ENCODE data around the gene BCL2A1.
"Not testable (repeated sequence)": the region's sequence is repeated elsewhere in the genome, so short reads cannot be mapped to it uniquely, and the experiment has no call there.

BCL2A1 gene

GRCh38 chr15:79970624-79971434, at the start of gene BCL2A1:
Gene BCL2A1, minus strand, starts transcription at chr15:79971196. Its CDS starts 77 bp downstream, at chr15:79971119.
- DNase-seq = no peak

GRCh38 chr15:80020731-80021130, 49.7 kb upstream of the BCL2A1 start:
- DNase-seq = no peak

- DNase-seq = not testable (repeated sequence)
These were observed 49.2 kb upstream of the BCL2A1 start for GRCh38 chr15:80020149-80020548.

GRCh38 chr15:80019168-80019745, 48.3 kb upstream of the BCL2A1 start:
- DNase-seq = no peak

- DNase-seq = not testable (repeated sequence)
These were observed 46.1 kb upstream of the BCL2A1 start for GRCh38 chr15:80017139-80017538.

- DNase-seq = not testable (repeated sequence)
These were observed 45.5 kb upstream of the BCL2A1 start for GRCh38 chr15:80016506-80016905.

- DNase-seq = no peak
These were observed 44.2 kb upstream of the BCL2A1 start for GRCh38 chr15:80015156-80015555.

GRCh38 chr15:80014186-80014585, 43.2 kb upstream of the BCL2A1 start:
- DNase-seq = not testable (repeated sequence)

GRCh38 chr15:80012060-80012726, 41.2 kb upstream of the BCL2A1 start:
- no peak for DNase-seq

- DNase-seq = no peak
These were observed 40.6 kb upstream of the BCL2A1 start for GRCh38 chr15:80011596-80011995.

- not testable (repeated sequence) for DNase-seq
These were observed 40.1 kb upstream of the BCL2A1 start for GRCh38 chr15:80011041-80011523.

- no peak for DNase-seq
These were observed 39.2 kb upstream of the BCL2A1 start for GRCh38 chr15:80010131-80010673.

GRCh38 chr15:80007532-80007931, 36.5 kb upstream of the BCL2A1 start:
- DNase-seq = no peak

- no peak for DNase-seq
These were observed 36.0 kb upstream of the BCL2A1 start for GRCh38 chr15:80006946-80007345.

GRCh38 chr15:80003934-80004472, 33.0 kb upstream of the BCL2A1 start:
- DNase-seq = no peak

- no peak for DNase-seq
These were observed 32.2 kb upstream of the BCL2A1 start for GRCh38 chr15:80003171-80003570.

GRCh38 chr15:80002267-80002666, 31.3 kb upstream of the BCL2A1 start:
- DNase-seq = no peak

GRCh38 chr15:79994615-79995014, 23.6 kb upstream of the BCL2A1 start:
- no peak for DNase-seq

GRCh38 chr15:79991826-79992225, 20.8 kb upstream of the BCL2A1 start:
- DNase-seq = no peak

- no peak for DNase-seq
These were observed 20.0 kb upstream of the BCL2A1 start for GRCh38 chr15:79990997-79991334.

- DNase-seq = no peak
These were observed 19.4 kb upstream of the BCL2A1 start for GRCh38 chr15:79990280-79990996.

- DNase-seq = no peak
These were observed 18.7 kb upstream of the BCL2A1 start for GRCh38 chr15:79989682-79990081.

GRCh38 chr15:79989183-79989582, 18.2 kb upstream of the BCL2A1 start:
- no peak for DNase-seq

Data from T1000 (cell line).